Mucosa of rectum (tissue), 2 donors: ENCODE data around the gene PLEKHM2.

ENCODE experiments used
- H3K27ac ChIP-seq, 2 donors: one replicate each; pipeline ENCODE4 v1.7.0; 2013; ENCODE audit warnings: inconsistent platforms in 2 of 2, low read depth in 2 of 2, low read length in 2 of 2
- H3K27me3 ChIP-seq, 2 donors: one replicate each; pipeline ENCODE4 v1.7.0; 2013; ENCODE audit warnings: low read length in 2 of 2; ENCODE audit not compliant: control insufficient read depth in 2 of 2, insufficient read depth in 2 of 2
- H3K36me3 ChIP-seq, 2 donors: one replicate each; pipeline ENCODE4 v1.7.0; 2013; ENCODE audit warnings: low read length in 2 of 2; ENCODE audit not compliant: control insufficient read depth in 2 of 2, insufficient read depth in 2 of 2
- H3K4me1 ChIP-seq, 2 donors: one replicate each; pipeline ENCODE4 v1.7.0; 2013; ENCODE audit warnings: low read length in 2 of 2, mild to moderate bottlenecking in 1 of 2; ENCODE audit not compliant: control insufficient read depth in 2 of 2, insufficient read depth in 2 of 2
- H3K4me3 ChIP-seq, 2 donors: one replicate each; pipeline ENCODE4 v1.7.0; 2013; ENCODE audit warnings: low read length in 2 of 2
- H3K9ac ChIP-seq, 2 donors: one replicate each; pipeline ENCODE4 v1.7.0; 2013; ENCODE audit warnings: low read length in 2 of 2, low read depth in 1 of 2, mild to moderate bottlenecking in 1 of 2
- H3K9me3 ChIP-seq, 2 donors: one replicate each; pipeline ENCODE4 v1.7.0; 2013; ENCODE audit warnings: low read length in 2 of 2; ENCODE audit not compliant: control insufficient read depth in 2 of 2
- donor health status: healthy.
- donor health status: Normal muscosa, but diverticular disease.

Gene PLEKHM2

DNA sequence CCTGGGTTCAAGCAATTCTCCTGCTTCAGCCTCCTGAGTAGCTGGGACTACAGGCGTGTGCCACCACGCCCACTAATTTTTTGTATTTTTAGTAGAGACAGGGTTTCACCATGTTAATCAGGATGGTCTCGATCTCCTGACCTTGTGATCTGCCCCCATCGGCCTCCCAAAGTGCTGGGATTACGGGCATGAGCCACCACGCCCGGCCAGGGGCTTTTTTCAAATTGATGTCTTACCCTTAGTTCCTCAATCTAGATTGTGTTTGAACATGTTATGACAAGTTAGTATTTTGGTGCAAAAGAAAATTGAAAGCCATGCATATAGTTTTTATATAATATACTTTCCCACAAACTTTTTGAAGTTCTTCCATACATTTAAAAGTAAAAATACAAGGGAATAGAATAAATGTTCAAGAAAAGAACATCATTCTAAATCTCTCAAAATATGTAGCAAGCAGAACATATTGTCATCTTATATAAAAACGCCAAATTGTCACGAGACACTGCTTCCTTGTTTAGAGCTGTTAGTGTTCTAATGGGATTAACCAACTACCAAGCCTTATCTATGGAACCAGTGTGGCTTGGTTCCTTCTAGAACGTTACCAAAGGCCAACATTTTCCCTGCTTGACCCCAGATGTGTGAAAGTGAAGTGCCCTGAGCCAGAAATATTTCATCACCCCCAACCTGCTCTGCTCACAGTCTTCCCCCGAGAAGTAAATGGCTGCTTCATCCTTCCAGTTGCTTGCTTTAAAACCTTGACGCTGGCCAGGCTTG is 9.5 kb upstream of the PLEKHM2 start:
- H3K36me3 ChIP-seq = no peaks in the 10 kb centered on the region
- no peak overlapping the region for H3K4me3 ChIP-seq
- no peaks in the 10 kb centered on the region for H3K9me3 ChIP-seq
- no peaks in the 10 kb centered on the region for H3K4me1 ChIP-seq
- H3K27ac ChIP-seq = no peak overlapping the region
- H3K9ac ChIP-seq = no peak overlapping the region
- H3K27me3 ChIP-seq = no peaks in the 10 kb centered on the region

DNA sequence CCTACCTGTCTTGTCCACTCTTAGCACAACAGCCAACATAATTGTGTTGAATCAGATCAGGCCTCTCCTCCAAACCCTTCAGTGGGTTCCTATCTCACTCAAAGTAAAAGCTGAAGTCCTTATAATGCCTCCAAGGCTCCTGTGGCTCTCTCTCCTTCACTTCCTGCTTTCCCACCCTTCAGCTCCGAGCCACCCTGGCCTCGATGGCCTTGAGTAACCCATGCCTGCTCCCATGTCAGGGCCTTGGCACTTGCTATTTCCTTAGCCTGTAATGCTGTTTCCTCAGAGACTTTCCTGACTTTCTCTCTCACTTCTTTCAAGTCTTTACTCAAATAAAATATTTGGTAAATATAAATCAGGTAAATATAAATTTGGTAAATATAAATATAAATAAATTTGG is 8.1 kb upstream of the PLEKHM2 start:
- no peak overlapping the region for H3K27ac ChIP-seq
- H3K9ac ChIP-seq = no peak overlapping the region
- no peak overlapping the region for H3K4me3 ChIP-seq
- no peaks in the 10 kb centered on the region for H3K9me3 ChIP-seq
- H3K4me1 ChIP-seq = no peaks in the 10 kb centered on the region
- H3K36me3 ChIP-seq = no peaks in the 10 kb centered on the region
- H3K27me3 ChIP-seq = no peaks in the 10 kb centered on the region

DNA sequence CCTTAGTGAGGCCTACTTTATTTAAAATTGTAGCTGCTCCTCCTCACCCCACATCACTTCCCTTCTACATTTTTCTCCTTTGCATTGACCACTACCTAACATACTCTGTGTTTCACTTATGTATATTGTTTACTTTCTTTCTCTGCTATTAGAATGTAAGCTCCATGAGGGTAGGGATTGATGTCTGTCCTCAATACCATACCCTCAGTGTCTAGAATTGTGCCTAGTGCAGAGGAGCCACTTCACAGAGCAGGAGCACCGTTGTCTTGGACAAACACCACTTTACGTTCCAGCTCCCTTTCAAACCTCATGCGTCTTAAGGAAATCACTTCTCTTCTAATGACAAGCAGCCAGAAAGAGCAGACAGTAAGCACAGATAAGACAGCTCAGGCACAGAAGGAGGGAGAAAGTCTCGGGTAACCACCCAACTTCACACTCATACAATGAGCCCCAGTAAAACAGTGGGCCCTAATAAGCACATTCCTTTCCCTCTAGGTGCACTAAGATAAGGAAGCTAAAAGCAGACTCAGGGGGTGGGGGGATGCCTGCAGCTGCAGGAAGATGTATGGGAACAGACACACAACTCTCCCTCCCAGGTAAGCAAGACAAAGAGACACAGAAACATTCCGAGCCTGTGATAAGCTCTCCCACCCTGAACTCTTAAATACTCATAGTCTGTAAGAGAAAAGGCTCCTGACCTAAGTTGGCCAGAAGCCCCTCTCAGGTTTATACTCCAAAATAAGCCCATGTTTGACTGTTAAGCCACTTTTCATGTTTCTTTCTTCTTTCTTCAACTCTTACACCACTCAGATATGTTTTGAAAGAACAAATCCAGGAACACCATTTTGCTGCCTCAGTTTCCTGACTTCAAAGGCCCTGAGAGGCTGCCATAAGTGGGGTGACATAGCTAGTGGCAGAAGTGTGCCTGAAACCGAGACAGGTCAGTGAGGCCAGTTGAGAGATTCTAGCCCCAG is 7.1 kb upstream of the PLEKHM2 start:
- Histone ChIP-seq H3K4me1 (no peaks in the 10 kb centered on the region), H3K4me3 (no peak overlapping the region), H3K9ac (no peak overlapping the region), H3K27ac (no peak overlapping the region), H3K27me3 (no peaks in the 10 kb centered on the region), H3K36me3 (no peaks in the 10 kb centered on the region), H3K9me3 (no peaks in the 10 kb centered on the region)

DNA sequence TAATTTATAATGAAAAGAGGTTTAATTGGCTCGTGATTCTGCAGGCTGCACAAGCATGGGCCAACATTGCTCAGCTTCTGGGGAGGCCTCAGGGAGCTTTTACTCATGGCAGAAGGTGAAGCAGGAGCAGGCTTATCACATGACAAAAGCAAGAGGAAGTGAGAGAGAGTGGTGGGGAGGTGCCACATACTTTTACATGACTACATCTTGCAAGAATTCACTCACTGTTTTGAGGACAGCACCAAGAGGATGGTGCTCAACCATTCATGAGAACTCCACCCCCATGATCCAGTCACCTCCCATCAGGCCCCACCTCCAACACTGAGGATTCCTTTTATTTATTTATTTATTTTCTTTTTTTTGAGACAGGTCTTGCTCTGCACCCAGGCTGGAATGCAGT is 5.5 kb upstream of the PLEKHM2 start:
- no peak overlapping the region for H3K9ac ChIP-seq
- no peak overlapping the region for H3K27ac ChIP-seq
- no peaks in the 10 kb centered on the region for H3K36me3 ChIP-seq
- no peaks in the 10 kb centered on the region for H3K27me3 ChIP-seq
- H3K4me3 ChIP-seq = no peak overlapping the region
- H3K9me3 ChIP-seq = no peaks in the 10 kb centered on the region
- peaks cover under 1 to 3% of the 10 kb centered on the region in 2 donors for H3K4me1 ChIP-seq

DNA sequence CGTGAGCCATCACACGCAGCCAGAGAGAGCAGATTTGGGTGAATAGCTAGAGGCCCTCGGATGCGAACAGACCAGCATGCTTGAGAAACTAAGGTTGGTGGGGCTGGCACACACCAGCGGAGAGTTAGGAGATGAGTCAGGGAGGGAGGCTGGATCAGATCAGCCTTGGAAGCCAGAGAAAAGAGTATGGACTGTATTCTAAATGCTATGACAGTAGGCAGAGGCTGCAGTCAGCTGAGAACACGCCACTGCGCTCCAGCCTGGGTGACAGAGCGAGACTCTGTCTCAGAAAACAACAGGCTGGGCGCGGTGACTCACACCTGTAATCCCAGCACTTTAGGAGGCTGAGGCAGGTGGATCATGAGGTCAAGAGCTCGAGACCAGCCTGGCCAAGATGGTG is 4.0 kb upstream of the PLEKHM2 start:
- Histone ChIP-seq H3K9me3 (no peaks in the 10 kb centered on the region), H3K4me3 (no peak overlapping the region), H3K36me3 (no peaks in the 10 kb centered on the region), H3K4me1 (peaks cover 4 to 5% of the 10 kb centered on the region in 2 donors), H3K9ac (no peak overlapping the region), H3K27ac (no peak overlapping the region), H3K27me3 (no peaks in the 10 kb centered on the region)

DNA sequence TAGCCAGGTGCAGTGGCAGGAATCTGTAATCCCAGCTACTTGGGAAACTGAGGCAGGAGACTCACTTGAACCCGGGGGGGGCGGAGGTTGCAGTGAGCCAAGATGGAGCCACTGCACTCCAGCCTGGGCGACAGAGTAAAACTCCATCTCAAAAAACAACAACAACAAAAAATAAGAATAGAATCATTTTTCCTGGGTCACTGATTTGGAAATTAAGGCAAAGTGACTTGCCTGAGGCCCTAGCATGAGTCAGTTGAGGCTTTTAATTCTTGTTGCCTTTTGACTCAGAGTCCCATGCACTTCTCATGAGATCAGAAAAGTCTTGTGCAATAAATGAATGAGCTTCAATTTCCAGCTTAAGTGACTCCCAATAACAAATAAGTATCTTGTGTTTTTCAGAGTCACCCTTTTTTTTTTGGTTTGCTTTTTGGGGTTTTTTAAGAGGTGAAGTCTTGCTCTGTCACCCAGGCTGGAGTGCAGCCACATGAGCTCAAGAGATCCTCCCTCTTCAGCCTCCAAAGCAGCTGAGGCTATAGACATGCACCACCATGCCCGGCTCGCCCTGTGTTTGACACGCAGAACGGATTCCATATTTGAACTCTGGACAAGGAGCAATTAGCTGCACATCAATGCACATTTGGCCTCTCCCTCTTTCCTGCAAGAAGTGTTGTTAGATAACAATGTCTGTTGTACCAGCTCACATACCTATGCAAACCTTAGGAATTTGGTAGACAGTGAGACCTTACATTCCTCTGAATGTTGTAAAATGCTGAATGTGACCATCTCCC is 3.4 kb upstream of the PLEKHM2 start:
- Histone ChIP-seq H3K9me3 (no peaks in the 10 kb centered on the region), H3K4me3 (no peak overlapping the region), H3K27me3 (no peaks in the 10 kb centered on the region), H3K36me3 (no peaks in the 10 kb centered on the region), H3K9ac (no peak overlapping the region), H3K27ac (no peak overlapping the region), H3K4me1 (peaks cover 9 to 10% of the 10 kb centered on the region in 2 donors)

DNA sequence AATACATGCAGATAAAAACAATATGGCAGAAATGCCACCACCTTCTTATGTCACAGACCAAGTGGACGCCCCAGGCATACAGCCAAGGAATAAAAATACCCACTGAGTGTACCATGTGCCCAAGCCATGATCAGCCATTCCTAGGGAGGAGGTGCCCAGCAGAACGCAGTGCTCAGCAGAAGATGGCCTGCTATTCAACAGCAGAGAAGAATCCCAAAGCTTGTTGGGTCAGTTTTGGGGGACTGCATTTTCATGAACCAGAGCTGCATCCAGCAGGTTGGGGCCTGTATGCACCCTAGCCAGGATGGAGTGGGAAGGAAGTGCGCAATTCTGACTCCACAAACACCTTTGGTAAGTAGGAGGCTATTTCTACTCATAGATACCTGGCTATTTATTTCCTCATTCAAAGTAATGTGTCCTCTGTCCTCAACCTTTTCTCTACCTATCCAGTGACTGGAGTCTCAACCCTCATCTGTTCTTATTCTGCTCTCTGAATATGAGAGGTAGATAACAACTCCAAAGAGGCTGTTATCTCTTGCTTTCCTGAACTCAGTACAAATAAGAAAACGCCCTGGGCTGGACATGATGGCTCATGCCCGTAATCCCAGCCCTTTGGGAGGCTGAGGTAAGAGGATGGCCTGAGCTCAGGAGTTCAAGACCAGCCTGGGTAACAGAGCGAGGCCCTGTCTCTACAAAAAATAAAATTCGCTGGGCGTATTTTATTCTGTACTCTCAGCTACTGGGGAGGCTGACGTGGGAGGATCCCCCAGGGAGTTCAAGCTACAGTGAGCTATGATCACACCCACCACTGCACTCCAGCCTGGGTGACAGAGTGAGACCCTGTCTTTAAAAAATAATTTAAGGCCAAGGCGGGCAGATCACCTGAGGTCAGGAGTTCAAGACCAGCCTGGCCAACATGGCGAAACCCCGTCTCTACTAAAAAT is 2.5 kb upstream of the PLEKHM2 start:
- no peaks in the 10 kb centered on the region for H3K27me3 ChIP-seq
- no peaks in the 10 kb centered on the region for H3K36me3 ChIP-seq
- no peak overlapping the region for H3K9ac ChIP-seq
- H3K4me3 ChIP-seq = no peak overlapping the region
- H3K27ac ChIP-seq = no peak overlapping the region
- no peaks in the 10 kb centered on the region for H3K9me3 ChIP-seq
- H3K4me1 ChIP-seq = peaks cover 13 to 14% of the 10 kb centered on the region in 2 donors

DNA sequence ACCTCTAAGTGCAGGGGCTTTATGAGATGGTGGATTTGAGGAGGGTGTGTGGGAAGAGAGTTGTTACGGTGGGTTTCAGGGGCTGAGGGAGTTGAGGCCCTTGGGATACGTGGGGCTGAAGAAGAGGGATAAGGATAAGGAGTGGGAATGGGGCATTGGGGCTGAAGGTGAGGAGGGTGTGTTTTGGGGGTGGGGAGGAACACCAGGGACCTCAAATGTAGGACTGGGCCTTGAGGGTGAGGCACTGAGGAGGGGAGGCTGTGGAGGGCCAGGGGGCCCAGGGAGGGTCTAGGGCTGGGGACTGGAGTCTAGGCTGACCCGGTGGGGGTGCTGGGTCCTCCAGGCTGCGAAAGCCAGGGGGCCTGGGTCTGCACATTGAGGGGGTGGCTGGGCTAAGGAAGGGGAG is 1.2 kb upstream of the PLEKHM2 start:
- H3K9ac ChIP-seq = no peak overlapping the region
- peaks cover 13 to 14% of the 10 kb centered on the region in 2 donors for H3K4me1 ChIP-seq

DNA sequence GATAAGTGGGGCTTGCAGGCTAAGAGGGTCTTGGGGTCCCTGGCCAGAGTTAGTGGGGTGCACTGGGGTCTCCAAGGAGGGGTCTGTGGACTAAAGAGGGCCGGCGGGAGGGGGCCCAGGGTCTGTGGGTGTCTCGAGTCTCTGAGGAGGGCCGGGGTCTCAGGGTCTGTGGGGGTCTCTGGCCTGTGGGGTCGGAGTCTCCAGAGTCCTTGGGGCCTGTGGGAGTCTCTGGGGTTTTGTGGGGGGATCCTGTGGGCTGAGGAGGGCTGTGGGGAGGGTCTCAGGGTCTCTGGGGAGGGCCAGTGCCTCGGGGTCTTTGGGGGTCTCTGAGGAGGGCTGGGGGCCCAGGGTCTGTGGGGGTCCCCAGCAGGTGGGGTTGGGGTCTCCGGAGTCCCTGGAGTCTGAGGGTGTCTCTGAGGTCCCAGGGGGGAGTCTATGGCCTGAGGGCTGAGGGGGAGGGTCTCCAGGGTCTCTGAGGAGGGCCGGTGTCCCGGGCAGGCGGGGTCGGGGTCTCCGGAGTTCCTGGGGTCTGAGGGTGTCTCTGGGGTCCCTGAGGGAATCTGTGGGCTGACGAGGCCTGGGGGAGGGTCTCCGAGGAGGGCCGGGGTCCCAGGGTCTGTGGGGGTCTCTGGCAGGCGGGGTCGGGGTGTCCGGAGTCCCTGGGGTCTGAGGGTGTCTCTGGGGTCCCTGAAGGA is 628 bp upstream of the PLEKHM2 start:
- Histone ChIP-seq H3K36me3 (no peaks in the 10 kb centered on the region), H3K27me3 (no peaks in the 10 kb centered on the region), H3K27ac (peak overlapping the region; percentile 83 to 84), H3K9ac (peak overlapping the region; percentile 91 to 94), H3K4me3 (peak overlapping the region; percentile 79), H3K4me1 (peaks cover 13 to 14% of the 10 kb centered on the region in 2 donors), H3K9me3 (no peaks in the 10 kb centered on the region)

More for the DNA sequence above, 1.2 kb upstream of the PLEKHM2 start:
- Histone ChIP-seq H3K36me3 (no peaks in the 10 kb centered on the region), H3K4me3 (no peak overlapping the region), H3K27me3 (no peaks in the 10 kb centered on the region), H3K9me3 (no peaks in the 10 kb centered on the region), H3K27ac (no peak overlapping the region)
